IMR-90 (cell line): ENCODE measurements around the gene MRPS21. TPM values are rescaled to one million over a fixed set of nuclear protein-coding genes. Genes with fewer than 3 reads are reported as not detected.

Experiments used
- ATAC-seq: fragments of 200-7000 bp; cut with Tn5 transposase; 2 replicates; pipeline ENCODE4 v1.9.1; 2020; ENCODE audit warnings: low read depth, mild to moderate bottlenecking, moderate library complexity
- BruUV-seq: library from RNA; stranded (reverse); fragments of 400-500 nt; replicated peaks from 2 replicates; lab custom pipeline; 2021; lab: Mats Ljungman, UMichigan
- CTCF ChIA-PET: fragments of 300-600 bp; formaldehyde crosslinking; extraction: SDS; loops from one replicate; lab custom pipeline; 2021; ENCODE audit warnings: antibody characterized with exemption; lab: Yijun Ruan, JAX
- POLR2A ChIA-PET: fragments of 300-600 bp; sonication (Branson Sonifier 250); formaldehyde crosslinking; loops from one replicate; lab custom pipeline; 2022; ENCODE audit warnings: antibody characterized with exemption; ENCODE audit not compliant: unreplicated experiment; lab: Charles Lee
- DNase-seq: peaks from one replicate; pipeline ENCODE4 v3.0.0; 2013
- H2AFZ ChIP-seq: replicated peaks from 2 replicates; pipeline ENCODE3; 2013; ENCODE audit warnings: low read length, mild to moderate bottlenecking; ENCODE audit not compliant: poor library complexity
- H2AK5ac ChIP-seq: 2 replicates; pipeline ENCODE4 v1.6.1; 2013; ENCODE audit warnings: low read depth, low read length, inconsistent platforms
- H2AK9ac ChIP-seq: replicated peaks from 2 replicates; pipeline ENCODE3; 2013; ENCODE audit warnings: mild to moderate bottlenecking, low read depth, low read length, moderate library complexity; ENCODE audit not compliant: poor library complexity
- H2BK120ac ChIP-seq: 2 replicates; pipeline ENCODE4 v1.6.1; 2013; ENCODE audit warnings: low read depth, low read length, inconsistent platforms
- H2BK15ac ChIP-seq: 3 replicates; pipeline ENCODE4 v1.6.1; 2013; ENCODE audit warnings: low read depth, low read length, inconsistent platforms
- H2BK20ac ChIP-seq: 2 replicates; pipeline ENCODE4 v1.6.1; 2013; ENCODE audit warnings: low read depth, mild to moderate bottlenecking, inconsistent platforms, low read length, moderate library complexity
- H2BK5ac ChIP-seq: 2 replicates; pipeline ENCODE4 v1.6.1; 2013; ENCODE audit warnings: mild to moderate bottlenecking, low read depth, low read length, inconsistent platforms; ENCODE audit not compliant: poor library complexity, severe bottlenecking
- H3K14ac ChIP-seq: replicated peaks from 2 replicates; pipeline ENCODE4 v1.6.1; 2013; ENCODE audit warnings: low read depth, low read length, inconsistent platforms
- H3K18ac ChIP-seq: 2 replicates; pipeline ENCODE4 v1.6.1; 2013; ENCODE audit warnings: low read depth, low read length, control low read depth
- H3K23ac ChIP-seq: 2 replicates; pipeline ENCODE4 v1.6.1; 2013; ENCODE audit warnings: low read depth, low read length, inconsistent platforms
- H3K27ac ChIP-seq: 2 replicates; pipeline ENCODE4 v1.5.1; 2013; ENCODE audit warnings: mild to moderate bottlenecking, control low read depth, low read length; ENCODE audit not compliant: insufficient read depth
- H3K27me3 ChIP-seq: 2 replicates; pipeline ENCODE4 v1.6.1; 2013; ENCODE audit warnings: low read length; ENCODE audit not compliant: control insufficient read depth, insufficient read depth
- H3K36me3 ChIP-seq: 2 replicates; pipeline ENCODE4 v1.6.1; 2013; ENCODE audit warnings: low read length, mixed read lengths; ENCODE audit not compliant: control insufficient read depth, insufficient read depth
- H3K4ac ChIP-seq: 2 replicates; pipeline ENCODE4 v1.6.1; 2013; ENCODE audit warnings: low read depth, low read length, inconsistent platforms
- H3K4me1 ChIP-seq: 2 replicates; pipeline ENCODE4 v1.6.1; 2013; ENCODE audit warnings: low read length, mixed read lengths; ENCODE audit not compliant: control insufficient read depth, insufficient read depth
- H3K4me2 ChIP-seq: 2 replicates; pipeline ENCODE4 v1.6.1; 2013; ENCODE audit warnings: low read depth, mild to moderate bottlenecking, control low read depth, low read length, moderate library complexity
- H3K4me3 ChIP-seq: 2 replicates; pipeline ENCODE4 v1.5.1; 2013; ENCODE audit warnings: low read depth, mild to moderate bottlenecking, control low read depth, low read length, moderate library complexity; ENCODE audit not compliant: insufficient read depth
- H3K56ac ChIP-seq: 2 replicates; pipeline ENCODE4 v1.6.1; 2013; ENCODE audit warnings: low read length, inconsistent platforms; ENCODE audit not compliant: insufficient read depth; ENCODE audit errors: extremely low read depth
- H3K79me1 ChIP-seq, 2 experiments: 2 replicates each; pipeline ENCODE4 v1.6.1; 2013; ENCODE audit warnings: low read length in 2 of 2, inconsistent platforms in 1 of 2, low read depth in 1 of 2
- H3K9ac ChIP-seq: 2 replicates; pipeline ENCODE4 v1.6.1; 2013; ENCODE audit warnings: low read depth, low read length, control low read depth
- H3K9me1 ChIP-seq: 2 replicates; pipeline ENCODE4 v1.6.1; 2013; ENCODE audit warnings: low read length, inconsistent platforms; ENCODE audit not compliant: insufficient read depth
- H3K9me3 ChIP-seq: 2 replicates; pipeline ENCODE4 v1.6.1; 2013; ENCODE audit warnings: low read length; ENCODE audit not compliant: control insufficient read depth, insufficient read depth
- H4K20me1 ChIP-seq: 2 replicates; pipeline ENCODE4 v1.6.1; 2013; ENCODE audit warnings: low read length, inconsistent platforms; ENCODE audit not compliant: insufficient read depth
- H4K5ac ChIP-seq: 2 replicates; pipeline ENCODE4 v1.6.1; 2013; ENCODE audit warnings: mild to moderate bottlenecking, low read depth, low read length, control low read depth
- H4K8ac ChIP-seq, 2 experiments: 2 replicates each; pipeline ENCODE4 v1.6.1; 2013; ENCODE audit warnings: low read depth in 2 of 2, low read length in 2 of 2, control low read depth in 1 of 2, inconsistent platforms in 1 of 2
- H4K91ac ChIP-seq: 2 replicates; pipeline ENCODE4 v1.6.1; 2013; ENCODE audit warnings: low read depth, low read length, inconsistent platforms; ENCODE audit not compliant: insufficient read depth
- BHLHE40 ChIP-seq: fragments of 150-350 bp; IDR thresholded peaks from 2 replicates; pipeline ENCODE4 v1.6.1; 2016; ENCODE audit warnings: mild to moderate bottlenecking, low read depth, low read length
- FOS ChIP-seq: fragments of 150-350 bp; IDR thresholded peaks from 2 replicates; pipeline ENCODE4 v1.6.1; 2016; ENCODE audit warnings: low read depth, low read length
- MAFK ChIP-seq: IDR thresholded peaks from 2 replicates; pipeline ENCODE4 v1.6.1; 2012; ENCODE audit warnings: low read depth, low read length, improper control_type of control experiment
- MAZ ChIP-seq: IDR thresholded peaks from 2 replicates; pipeline ENCODE4 v1.6.1; 2012; ENCODE audit warnings: low read depth, mild to moderate bottlenecking, low read length, improper control_type of control experiment, moderate library complexity, borderline replicate concordance
- NFE2L2 ChIP-seq: fragments of 150-350 bp; IDR thresholded peaks from 2 replicates; pipeline ENCODE4 v1.6.1; 2016; ENCODE audit warnings: low read depth, mild to moderate bottlenecking, low read length
- SMC3 ChIP-seq: fragments of 150-350 bp; IDR thresholded peaks from 2 replicates; pipeline ENCODE4 v1.6.1; 2016; ENCODE audit warnings: low read depth, mild to moderate bottlenecking, antibody characterized with exemption, low read length, moderate library complexity
- WGBS, 2 experiments: methylation state at CpG; one replicate each; pipeline versions ENCODE4 v1.1.5 to v1.1.7; 2013; ENCODE audit warnings: missing lambda C conversion rate in 2 of 2; ENCODE audit not compliant: insufficient read length in 1 of 2; ENCODE audit errors: extremely low coverage in 2 of 2; 5-methylcytosine and 5-hydroxymethylcytosine counted together
- dilution Hi-C: fragments of 300-500 bp; cut with HindIII; formaldehyde crosslinking; loops from one replicate; pipeline ENCODE4 v1.14.3; 2018; ENCODE audit warnings: low sequenced_read_pairs; ENCODE audit not compliant: unreplicated experiment
- in situ Hi-C: fragments of 300-500 bp; cut with MboI; formaldehyde crosslinking; loops from 3 replicates; pipeline ENCODE4 v1.14.3; 2019; ENCODE audit warnings: low sequenced_read_pairs, inconsistent platforms, mixed read lengths
- intact Hi-C: fragments of 100-400 bp; cut with micrococcal nuclease; formaldehyde crosslinking; loops from 2 replicates; pipeline ENCODE4 v1.10.0; 2022
- polyA plus RNA-seq, 3 experiments: library from polyadenylated mRNA; depleted of rRNA; stranded (reverse); fragments of >200 nt; gene quantifications; 2 replicates each; pipeline ENCODE4 v1.2.3, GENCODE V29; 2012; ENCODE audit warnings: low replicate concordance in 1 of 3
- total RNA-seq: library from RNA; depleted of rRNA; stranded (reverse); fragments of >200 nt; gene quantifications from 2 replicates; pipeline ENCODE4 v1.2.3, GENCODE V29; 2012
- TF ChIP-seq, protein P1 (sequence below): fragments of 150-350 bp; IDR thresholded peaks from 2 replicates; pipeline ENCODE4 v1.6.1; 2017; ENCODE audit warnings: mild to moderate bottlenecking, antibody characterized with exemption, low read length, low read depth
- TF ChIP-seq, protein P2 (sequence below): fragments of 150-350 bp; IDR thresholded peaks from 2 replicates; pipeline ENCODE4 v1.6.1; 2016; ENCODE audit warnings: low read depth, mild to moderate bottlenecking, low read length, moderate library complexity, borderline replicate concordance

The MRPS21 gene
- total and polyA plus RNA-seq, 2 of the 4 experiments (the other 2 are of a cell fraction), result 52.3 to 74.6 TPM

DNA sequence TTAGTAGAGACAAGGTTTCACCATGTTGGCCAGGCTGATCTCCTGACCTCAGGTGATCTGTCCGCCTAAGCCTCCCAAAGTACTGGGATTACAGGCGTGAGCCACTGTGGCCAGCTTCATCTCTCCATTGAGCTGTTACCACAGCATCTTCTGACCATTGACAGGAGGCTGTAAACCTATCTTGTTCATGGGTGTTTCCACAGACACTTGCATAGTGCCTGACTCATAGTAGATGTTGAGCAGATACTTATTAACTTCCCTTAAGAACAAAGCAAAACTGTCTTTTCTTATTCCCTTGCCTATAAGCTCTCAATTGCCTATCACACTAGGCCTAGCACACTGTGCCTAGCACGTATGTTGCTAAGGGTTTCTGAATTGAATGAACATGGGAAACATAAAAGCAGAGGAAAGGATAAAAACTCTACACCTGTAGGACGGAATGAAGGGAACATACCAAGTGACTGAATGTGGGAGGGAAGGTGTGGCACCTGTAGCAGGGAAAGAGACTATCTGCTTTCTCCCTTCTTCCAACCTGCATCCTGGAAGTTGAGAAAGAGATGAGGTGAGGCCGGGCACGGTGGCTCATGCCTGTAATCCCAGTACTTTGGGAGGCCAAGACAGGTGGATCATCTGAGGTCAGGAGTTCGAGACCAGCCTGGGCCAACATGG is 22.2 kb upstream of the MRPS21 start:
- Histone ChIP-seq H2BK5ac (no peak overlapping the region), H3K9me3 (no peaks in the 10 kb centered on the region), H2BK120ac (no peak overlapping the region), H3K9ac (no peak overlapping the region), H3K23ac (no peak overlapping the region), H3K18ac (no peak overlapping the region), H3K14ac (no peak overlapping the region), H3K4me3 (no peak overlapping the region), H4K8ac (no peak overlapping the region), H3K79me1 (peaks cover 18 to 39% of the 10 kb centered on the region in 2 experiments), H4K5ac (no peak overlapping the region), H2AK5ac (0 out of 2 replicates have a peak overlapping the region, but pooled peaks have one; percentile 33), H3K27me3 (no peaks in the 10 kb centered on the region), H2BK15ac (no peak overlapping the region), H3K36me3 (peaks cover 7% of the 10 kb centered on the region), H4K91ac (peak overlapping the region; percentile 46; the same call in 1 of the 2 replicates), H3K4me1 (peaks cover 9% of the 10 kb centered on the region), H3K56ac (no peak overlapping the region), H3K4ac (no peak overlapping the region), H2AFZ (no peak overlapping the region), H3K9me1 (peaks cover 8% of the 10 kb centered on the region; the same call in 1 of the 2 replicates), H3K27ac (no peak overlapping the region), H4K20me1 (no peaks in the 10 kb centered on the region), H3K4me2 (no peak overlapping the region), H2AK9ac (no peak overlapping the region), H2BK20ac (no peak overlapping the region)
- DNase-seq, result no peak
- no TSS peak for BruUV-seq
- TF ChIP-seq MAZ, result no peak
- no peak for TF ChIP-seq SMC3
- no peak for TF ChIP-seq NFE2L2
- no peak for TF ChIP-seq BHLHE40
- TF ChIP-seq, protein P1, sequence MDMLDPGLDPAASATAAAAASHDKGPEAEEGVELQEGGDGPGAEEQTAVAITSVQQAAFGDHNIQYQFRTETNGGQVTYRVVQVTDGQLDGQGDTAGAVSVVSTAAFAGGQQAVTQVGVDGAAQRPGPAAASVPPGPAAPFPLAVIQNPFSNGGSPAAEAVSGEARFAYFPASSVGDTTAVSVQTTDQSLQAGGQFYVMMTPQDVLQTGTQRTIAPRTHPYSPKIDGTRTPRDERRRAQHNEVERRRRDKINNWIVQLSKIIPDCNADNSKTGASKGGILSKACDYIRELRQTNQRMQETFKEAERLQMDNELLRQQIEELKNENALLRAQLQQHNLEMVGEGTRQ, result no peak
- TF ChIP-seq MAFK, result no peak
- TF ChIP-seq FOS, result no peak
- TF ChIP-seq, protein P2, sequence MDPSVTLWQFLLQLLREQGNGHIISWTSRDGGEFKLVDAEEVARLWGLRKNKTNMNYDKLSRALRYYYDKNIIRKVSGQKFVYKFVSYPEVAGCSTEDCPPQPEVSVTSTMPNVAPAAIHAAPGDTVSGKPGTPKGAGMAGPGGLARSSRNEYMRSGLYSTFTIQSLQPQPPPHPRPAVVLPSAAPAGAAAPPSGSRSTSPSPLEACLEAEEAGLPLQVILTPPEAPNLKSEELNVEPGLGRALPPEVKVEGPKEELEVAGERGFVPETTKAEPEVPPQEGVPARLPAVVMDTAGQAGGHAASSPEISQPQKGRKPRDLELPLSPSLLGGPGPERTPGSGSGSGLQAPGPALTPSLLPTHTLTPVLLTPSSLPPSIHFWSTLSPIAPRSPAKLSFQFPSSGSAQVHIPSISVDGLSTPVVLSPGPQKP, result no peak
- dilution Hi-C loops (no loop called here), in situ Hi-C loops (no loop called here), intact Hi-C loops (no loop called here)
- POLR2A ChIA-PET, result interaction anchor here (1.8 kb wide), 1 partner anchor 16 kb away, joined by 6 read pairs; no protein-coding TSS in a partner anchor
- WGBS, 2 experiments, result 100% methylated on average over 2 of the region's 7 CpGs; no CpG with 5 or more reads in 1 of the 2 experiments
- ATAC-seq, result no peak
- CTCF ChIA-PET, result interaction anchor here (3.1 kb wide), 1 partner anchor 16 kb away, joined by 18 read pairs; no protein-coding TSS in a partner anchor
